ENCODE measurements around the gene ALG3. TPM values are rescaled to one million over a fixed set of nuclear protein-coding genes. Genes with fewer than 3 reads are reported as not detected.

The ALG3 gene
- total RNA-seq, 1 donor from 2014 or later, result 30.1 TPM

GRCh38 chr3:184258926-184259325 lies 10.2 kb upstream of the ALG3 start:
- DNase-seq (no peak), ATAC-seq (no peak)
- Histone ChIP-seq H3K27ac (no peak overlapping the region), H3K36me3 (no peaks in the 10 kb centered on the region), H3K4me1 (peaks cover 23% of the 10 kb centered on the region), H3K27me3 (ENCODE audit: low read depth) (peaks cover 46% of the 10 kb centered on the region), H3K4me3 (no peak overlapping the region), H3K9me3 (no peaks in the 10 kb centered on the region)
- intact Hi-C loops (cut with DNase I), result no loop called here
- TF ChIP-seq CTCF (IDR thresholded peaks at IDR 0.05), result no peak

GRCh38 chr3:184257083-184257915 lies 8.5 kb upstream of the ALG3 start:
- Histone ChIP-seq H3K27ac (no peak overlapping the region), H3K4me3 (no peak overlapping the region), H3K36me3 (no peaks in the 10 kb centered on the region), H3K27me3 (ENCODE audit: low read depth) (peaks cover 31% of the 10 kb centered on the region), H3K9me3 (no peaks in the 10 kb centered on the region), H3K4me1 (peaks cover 19% of the 10 kb centered on the region)
- DNase-seq (no peak), ATAC-seq (no peak)
- intact Hi-C loops (cut with DNase I), result no loop called here
- no peak for TF ChIP-seq CTCF (IDR thresholded peaks at IDR 0.05)

- peaks cover 17% of the 10 kb centered on the region for H3K27me3 ChIP-seq (ENCODE audit: low read depth)
- no peak overlapping the region for H3K27ac ChIP-seq
- no peak for DNase-seq
- peaks cover 7% of the 10 kb centered on the region for H3K4me1 ChIP-seq
- no peaks in the 10 kb centered on the region for H3K36me3 ChIP-seq
- intact Hi-C loops (cut with DNase I), result no loop called here
- no peaks in the 10 kb centered on the region for H3K9me3 ChIP-seq
- no peak for TF ChIP-seq CTCF (IDR thresholded peaks at IDR 0.05)
- ATAC-seq, result no peak
- H3K4me3 ChIP-seq, result no peak overlapping the region
Observed at GRCh38 chr3:184255291-184256039, 6.7 kb upstream of the ALG3 start.

- H3K27me3 ChIP-seq (ENCODE audit: low read depth), result no peaks in the 10 kb centered on the region
- ATAC-seq (peak; percentile 90 to 93), DNase-seq (peak; percentile 89)
- H3K9me3 ChIP-seq, result no peaks in the 10 kb centered on the region
- H3K27ac ChIP-seq, result peak overlapping the region; percentile 66
- peaks cover 3% of the 10 kb centered on the region for H3K36me3 ChIP-seq
- intact Hi-C loops (cut with DNase I), result no loop called here
- peak overlapping the region; percentile 92 for H3K4me3 ChIP-seq
- TF ChIP-seq CTCF (IDR thresholded peaks at IDR 0.05), result peak; percentile 94
- peaks cover 17% of the 10 kb centered on the region for H3K4me1 ChIP-seq
Observed at GRCh38 chr3:184250167-184250828, 1.5 kb upstream of the ALG3 start.

- peak within 1 kb of the TSS; percentile 88 for H3K27ac ChIP-seq
- H3K4me3 ChIP-seq, result peak within 1 kb of the TSS; percentile 92
- ATAC-seq (peak; percentile 98 to 99), DNase-seq (peak; percentile 97)
- intact Hi-C loops (cut with DNase I), result no loop called here
- H3K27me3 ChIP-seq (ENCODE audit: low read depth), result no peaks in the 10 kb centered on the region
- peaks cover 10% of the 10 kb centered on the region for H3K36me3 ChIP-seq
- H3K9me3 ChIP-seq, result no peaks in the 10 kb centered on the region
- peak; percentile 60 for TF ChIP-seq CTCF (IDR thresholded peaks at IDR 0.05)
- H3K4me1 ChIP-seq, result peaks cover 17% of the 10 kb centered on the region
Observed at GRCh38 chr3:184249412-184250166, 827 bp upstream of the ALG3 start, which contains the start of gene EEF1AKMT4. TSS of gene EEF1AKMT4 (plus strand) at chr3:184249672. CDS start at chr3:184249695, 23 bp downstream.

Measured in lower lobe of right lung (tissue), 2 donors.